ENCODE measurements around the gene FAM222A.
A peak's percentile ranks its signal among the peaks of the same experiment; 100 is the strongest.

Gene FAM222A

GRCh38 chr12:109763201-109763841 is 49.7 kb downstream of the FAM222A start:
- Mint-ChIP-seq H3K36me3 (no peaks in the 10 kb centered on the region), H3K9me3 (no peaks in the 10 kb centered on the region), H3K4me3 (no peak overlapping the region), H3K27ac (no peak overlapping the region), H3K4me1 (peaks cover 3% of the 10 kb centered on the region), H3K27me3 (no peaks in the 10 kb centered on the region)

- Mint-ChIP-seq H3K9me3 (no peaks in the 10 kb centered on the region), H3K27ac (no peak overlapping the region), H3K27me3 (no peaks in the 10 kb centered on the region), H3K36me3 (no peaks in the 10 kb centered on the region), H3K4me1 (peaks cover 3% of the 10 kb centered on the region), H3K4me3 (no peak overlapping the region)
Observed at GRCh38 chr12:109764123-109764522, 50.5 kb downstream of the FAM222A start.

- Mint-ChIP-seq H3K36me3 (no peaks in the 10 kb centered on the region), H3K27ac (no peak overlapping the region), H3K4me1 (peaks cover 3% of the 10 kb centered on the region), H3K4me3 (no peak overlapping the region), H3K27me3 (no peaks in the 10 kb centered on the region), H3K9me3 (no peaks in the 10 kb centered on the region)
Observed at GRCh38 chr12:109764776-109765445, 51.3 kb downstream of the FAM222A start.

- H3K27me3 Mint-ChIP-seq: no peaks in the 10 kb centered on the region
- H3K36me3 Mint-ChIP-seq: no peaks in the 10 kb centered on the region
- no peak overlapping the region for H3K27ac Mint-ChIP-seq
- peaks cover 3% of the 10 kb centered on the region for H3K4me1 Mint-ChIP-seq
- no peak overlapping the region for H3K4me3 Mint-ChIP-seq
- H3K9me3 Mint-ChIP-seq: no peaks in the 10 kb centered on the region
Observed at GRCh38 chr12:109765446-109765810, 51.8 kb downstream of the FAM222A start.

- no peaks in the 10 kb centered on the region for H3K4me1 Mint-ChIP-seq
- no peak overlapping the region for H3K4me3 Mint-ChIP-seq
- no peaks in the 10 kb centered on the region for H3K9me3 Mint-ChIP-seq
- H3K27ac Mint-ChIP-seq: no peak overlapping the region
- no peaks in the 10 kb centered on the region for H3K36me3 Mint-ChIP-seq
- H3K27me3 Mint-ChIP-seq: no peaks in the 10 kb centered on the region
Observed at GRCh38 chr12:109766251-109766778, 52.7 kb downstream of the FAM222A start.

- no peak overlapping the region for H3K27ac Mint-ChIP-seq
- H3K9me3 Mint-ChIP-seq: no peaks in the 10 kb centered on the region
- no peak overlapping the region for H3K4me3 Mint-ChIP-seq
- no peaks in the 10 kb centered on the region for H3K27me3 Mint-ChIP-seq
- no peaks in the 10 kb centered on the region for H3K36me3 Mint-ChIP-seq
- no peaks in the 10 kb centered on the region for H3K4me1 Mint-ChIP-seq
Observed at GRCh38 chr12:109767456-109767855, 53.8 kb downstream of the FAM222A start.

GRCh38 chr12:109767991-109768900 is 54.6 kb downstream of the FAM222A start:
- Mint-ChIP-seq H3K9me3 (no peaks in the 10 kb centered on the region), H3K4me1 (peaks cover 4% of the 10 kb centered on the region), H3K4me3 (no peak overlapping the region), H3K27ac (no peak overlapping the region), H3K36me3 (no peaks in the 10 kb centered on the region), H3K27me3 (no peaks in the 10 kb centered on the region)

- no peaks in the 10 kb centered on the region for H3K9me3 Mint-ChIP-seq
- peaks cover 7% of the 10 kb centered on the region for H3K4me1 Mint-ChIP-seq
- H3K27ac Mint-ChIP-seq: no peak overlapping the region
- no peaks in the 10 kb centered on the region for H3K36me3 Mint-ChIP-seq
- H3K27me3 Mint-ChIP-seq: no peaks in the 10 kb centered on the region
- no peak overlapping the region for H3K4me3 Mint-ChIP-seq
Observed at GRCh38 chr12:109768901-109769670, 55.5 kb downstream of the FAM222A start.

GRCh38 chr12:109770104-109770860 is 56.7 kb downstream of the FAM222A start:
- H3K27me3 Mint-ChIP-seq: no peaks in the 10 kb centered on the region
- H3K9me3 Mint-ChIP-seq: no peaks in the 10 kb centered on the region
- peaks cover 7% of the 10 kb centered on the region for H3K4me1 Mint-ChIP-seq
- H3K36me3 Mint-ChIP-seq: no peaks in the 10 kb centered on the region
- no peak overlapping the region for H3K27ac Mint-ChIP-seq
- no peak overlapping the region for H3K4me3 Mint-ChIP-seq

- H3K9me3 Mint-ChIP-seq: no peaks in the 10 kb centered on the region
- no peak overlapping the region for H3K27ac Mint-ChIP-seq
- no peaks in the 10 kb centered on the region for H3K36me3 Mint-ChIP-seq
- H3K4me3 Mint-ChIP-seq: no peak overlapping the region
- H3K27me3 Mint-ChIP-seq: no peaks in the 10 kb centered on the region
- H3K4me1 Mint-ChIP-seq: peaks cover 7% of the 10 kb centered on the region
Observed at GRCh38 chr12:109770861-109771670, 57.4 kb downstream of the FAM222A start.

- Mint-ChIP-seq H3K36me3 (no peaks in the 10 kb centered on the region), H3K27me3 (no peaks in the 10 kb centered on the region), H3K4me3 (no peak overlapping the region), H3K4me1 (peaks cover 7% of the 10 kb centered on the region), H3K9me3 (no peaks in the 10 kb centered on the region), H3K27ac (no peak overlapping the region)
Observed at GRCh38 chr12:109771746-109772621, 58.4 kb downstream of the FAM222A start.

- H3K4me3 Mint-ChIP-seq: peak overlapping the region; percentile 68
- no peaks in the 10 kb centered on the region for H3K9me3 Mint-ChIP-seq
- no peaks in the 10 kb centered on the region for H3K36me3 Mint-ChIP-seq
- H3K27me3 Mint-ChIP-seq: no peaks in the 10 kb centered on the region
- H3K4me1 Mint-ChIP-seq: peaks cover 13% of the 10 kb centered on the region
- H3K27ac Mint-ChIP-seq: no peak overlapping the region
Observed at GRCh38 chr12:109772622-109773321, 59.1 kb downstream of the FAM222A start.

Measured in activated naive CD4-positive, alpha-beta T cell treated with anti-CD3 and anti-CD28 coated beads, Interleukin-2, amount 50 U/mL, for 24 hours (primary cell).